Trophoblast cell (in vitro differentiated cells and primary cell): ENCODE results near the gene SPTB.
A peak's percentile ranks its signal among the peaks of the same experiment; 100 is the strongest.

ENCODE experiments used
- DNase-seq, 2 donors: peaks; one replicate each; pipeline ENCODE4 v3.0.0-alpha.2; 2016
- H2AFZ ChIP-seq: 2 replicates; pipeline ENCODE4 v1.6.1; 2013; ENCODE audit warnings: low read length, moderate library complexity, mild to moderate bottlenecking; ENCODE audit not compliant: insufficient read depth, poor library complexity
- H2AK5ac ChIP-seq: 2 replicates; pipeline ENCODE4 v1.6.1; 2013; ENCODE audit warnings: mild to moderate bottlenecking, low read length
- H2BK120ac ChIP-seq: 2 replicates; pipeline ENCODE4 v1.6.1; 2013; ENCODE audit warnings: low read length, mild to moderate bottlenecking, moderate library complexity; ENCODE audit not compliant: insufficient read depth, poor library complexity
- H2BK12ac ChIP-seq: 2 replicates; pipeline ENCODE4 v1.6.1; 2013; ENCODE audit warnings: mild to moderate bottlenecking, low read length, moderate library complexity
- H2BK5ac ChIP-seq: 2 replicates; pipeline ENCODE4 v1.6.1; 2013; ENCODE audit warnings: low read length, low read depth, moderate library complexity, mild to moderate bottlenecking; ENCODE audit not compliant: poor library complexity
- H3K14ac ChIP-seq: 2 replicates; pipeline ENCODE4 v1.6.1; 2013; ENCODE audit warnings: mild to moderate bottlenecking, low read length
- H3K18ac ChIP-seq: 2 replicates; pipeline ENCODE4 v1.6.1; 2013; ENCODE audit warnings: mild to moderate bottlenecking, low read length
- H3K23ac ChIP-seq: 2 replicates; pipeline ENCODE4 v1.6.1; 2013; ENCODE audit warnings: low read length
- H3K27ac ChIP-seq: 2 replicates; pipeline ENCODE4 v1.5.1; 2013; ENCODE audit warnings: low read depth, mild to moderate bottlenecking, inconsistent platforms, low read length, moderate library complexity
- H3K27me3 ChIP-seq: 2 replicates; pipeline ENCODE4 v1.6.1; 2013; ENCODE audit warnings: inconsistent platforms, mild to moderate bottlenecking, low read length, moderate library complexity; ENCODE audit not compliant: insufficient read depth
- H3K36me3 ChIP-seq, 2 experiments: 1 replicate in 1 of 2; 2 replicates in 1 of 2; pipeline ENCODE4 v1.6.1; 2013; ENCODE audit warnings: low read length in 2 of 2, mild to moderate bottlenecking in 2 of 2, moderate library complexity in 1 of 2; ENCODE audit not compliant: insufficient read depth in 2 of 2, control insufficient read depth in 1 of 2
- H3K4ac ChIP-seq: 2 replicates; pipeline ENCODE4 v1.6.1; 2013; ENCODE audit warnings: low read depth, mild to moderate bottlenecking, low read length, moderate library complexity
- H3K4me1 ChIP-seq, 2 experiments: 1 replicate in 1 of 2; 2 replicates in 1 of 2; pipeline ENCODE4 v1.6.1; 2013; ENCODE audit warnings: low read length in 2 of 2, mild to moderate bottlenecking in 2 of 2, moderate library complexity in 1 of 2; ENCODE audit not compliant: insufficient read depth in 2 of 2, control insufficient read depth in 1 of 2
- H3K4me2 ChIP-seq: 2 replicates; pipeline ENCODE4 v1.6.1; 2013; ENCODE audit warnings: inconsistent platforms, mild to moderate bottlenecking, low read length, moderate library complexity
- H3K4me3 ChIP-seq: 2 replicates; pipeline ENCODE4 v1.5.1; 2013; ENCODE audit warnings: mild to moderate bottlenecking, low read depth, low read length, inconsistent platforms
- H3K79me1 ChIP-seq: one replicate; pipeline ENCODE4 v1.6.1; 2013; ENCODE audit warnings: low read length
- H3K79me2 ChIP-seq: 2 replicates; pipeline ENCODE4 v1.6.1; 2013; ENCODE audit warnings: low read length, mild to moderate bottlenecking; ENCODE audit not compliant: control insufficient read depth, insufficient read depth, poor library complexity
- H3K9ac ChIP-seq: 2 replicates; pipeline ENCODE4 v1.6.1; 2013; ENCODE audit warnings: mild to moderate bottlenecking, low read length
- H3K9me3 ChIP-seq: 2 replicates; pipeline ENCODE4 v1.6.1; 2013; ENCODE audit warnings: low read depth, mild to moderate bottlenecking, control low read depth, inconsistent platforms, low read length; ENCODE audit not compliant: insufficient read depth
- H4K12ac ChIP-seq: 2 replicates; pipeline ENCODE4 v1.6.1; 2013; ENCODE audit warnings: low read depth, mild to moderate bottlenecking, low read length, moderate library complexity
- H4K8ac ChIP-seq: 2 replicates; pipeline ENCODE4 v1.6.1; 2013; ENCODE audit warnings: low read depth, mild to moderate bottlenecking, low read length, moderate library complexity
- H4K91ac ChIP-seq: one replicate; pipeline ENCODE4 v1.6.1; 2013; ENCODE audit warnings: low read depth, mild to moderate bottlenecking, low read length, moderate library complexity
- WGBS: extraction: QIAGEN DNeasy Blood & Tissue Kit; methylation state at CpG from one replicate; pipeline ENCODE4 v1.1.7; 2013; ENCODE audit warnings: missing lambda C conversion rate; ENCODE audit not compliant: insufficient read length, insufficient coverage; ENCODE audit errors: extremely low coverage; 5-methylcytosine and 5-hydroxymethylcytosine counted together

The SPTB gene

DNA sequence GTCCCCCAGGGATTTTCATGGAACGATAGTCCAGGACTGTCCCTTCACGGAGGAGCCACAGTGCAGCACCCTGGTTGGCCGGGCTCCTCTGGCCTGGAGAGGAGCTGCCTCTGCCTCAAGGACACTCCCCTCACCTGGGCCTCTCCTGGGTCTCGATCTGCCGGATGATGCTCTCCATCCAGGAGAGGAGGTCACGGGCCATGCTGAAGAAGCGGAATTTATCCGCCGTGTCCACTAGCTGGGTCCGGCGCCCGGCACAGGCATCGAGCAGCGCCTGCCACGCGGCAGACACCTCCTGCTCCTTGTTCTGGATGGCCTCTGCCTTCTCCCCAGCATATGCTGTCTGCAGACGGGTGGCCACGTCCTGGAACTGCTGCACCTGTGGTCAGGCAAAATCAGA, 109.0 kb downstream of the SPTB start:
- no peaks in the 10 kb centered on the region for H3K27me3 ChIP-seq
- H3K4ac ChIP-seq, result no peak overlapping the region
- no peak for DNase-seq

GRCh38 chr14:64769096-64770020, 110.3 kb downstream of the SPTB start:
- WGBS, result no CpG with 5 or more reads among the region's 17 CpGs

More for the DNA sequence above, 109.0 kb downstream of the SPTB start:
- no CpG with 5 or more reads among the region's 18 CpGs for WGBS
- Histone ChIP-seq H3K9me3 (peaks cover 26% of the 10 kb centered on the region), H2BK12ac (no peak overlapping the region), H3K4me1 (peaks cover 0 to 2% of the 10 kb centered on the region in 2 experiments), H3K27ac (no peak overlapping the region), H3K9ac (no peak overlapping the region), H3K79me1 (no peaks in the 10 kb centered on the region), H2AFZ (no peak overlapping the region), H3K4me3 (no peak overlapping the region), H3K79me2 (no peaks in the 10 kb centered on the region), H3K4me2 (no peak overlapping the region), H2BK120ac (no peak overlapping the region), H4K12ac (no peak overlapping the region), H3K18ac (no peak overlapping the region), H2AK5ac (no peak overlapping the region), H3K14ac (no peak overlapping the region), H3K36me3 (no peaks in the 10 kb centered on the region), H2BK5ac (no peak overlapping the region), H4K8ac (no peak overlapping the region), H4K91ac (no peak overlapping the region), H3K23ac (no peak overlapping the region)

GRCh38 chr14:64768401-64769095, 111.2 kb downstream of the SPTB start:
- WGBS, result no CpG with 5 or more reads among the region's 13 CpGs
- no peak overlapping the region for H3K14ac ChIP-seq
- H3K9me3 ChIP-seq, result peaks cover 15% of the 10 kb centered on the region
- peaks cover 7 to 8% of the 10 kb centered on the region in 2 experiments for H3K4me1 ChIP-seq
- no peaks in the 10 kb centered on the region for H3K36me3 ChIP-seq
- H3K18ac ChIP-seq, result no peak overlapping the region
- DNase-seq, result no peak
- no peak overlapping the region for H3K27ac ChIP-seq
- no peak overlapping the region for H4K91ac ChIP-seq
- H3K4me2 ChIP-seq, result no peak overlapping the region
- no peak overlapping the region for H2BK12ac ChIP-seq
- H3K79me1 ChIP-seq, result peaks cover 7% of the 10 kb centered on the region
- H3K4me3 ChIP-seq, result no peak overlapping the region
- H4K12ac ChIP-seq, result no peak overlapping the region
- H2BK120ac ChIP-seq, result no peak overlapping the region
- H2AFZ ChIP-seq, result no peak overlapping the region
- no peak overlapping the region for H2AK5ac ChIP-seq
- H3K9ac ChIP-seq, result no peak overlapping the region
- no peak overlapping the region for H3K4ac ChIP-seq
- no peaks in the 10 kb centered on the region for H3K79me2 ChIP-seq
- H3K23ac ChIP-seq, result no peak overlapping the region
- H2BK5ac ChIP-seq, result no peak overlapping the region
- H3K27me3 ChIP-seq, result no peaks in the 10 kb centered on the region
- no peak overlapping the region for H4K8ac ChIP-seq

More at GRCh38 chr14:64769096-64770020, 110.3 kb downstream of the SPTB start:
- Histone ChIP-seq H2AK5ac (no peak overlapping the region), H3K4ac (no peak overlapping the region), H3K4me3 (no peak overlapping the region), H2BK5ac (no peak overlapping the region), H4K8ac (no peak overlapping the region), H3K9me3 (peaks cover 19% of the 10 kb centered on the region), H3K14ac (no peak overlapping the region), H3K9ac (no peak overlapping the region), H3K79me1 (peaks cover 3% of the 10 kb centered on the region), H2BK12ac (no peak overlapping the region), H3K4me2 (no peak overlapping the region), H3K27ac (no peak overlapping the region), H3K27me3 (no peaks in the 10 kb centered on the region), H3K79me2 (no peaks in the 10 kb centered on the region), H3K4me1 (peaks cover 3 to 5% of the 10 kb centered on the region in 2 experiments), H3K18ac (no peak overlapping the region), H4K12ac (no peak overlapping the region), H2AFZ (no peak overlapping the region), H3K23ac (no peak overlapping the region), H4K91ac (no peak overlapping the region), H2BK120ac (no peak overlapping the region), H3K36me3 (no peaks in the 10 kb centered on the region)
- DNase-seq, result no peak

DNA sequence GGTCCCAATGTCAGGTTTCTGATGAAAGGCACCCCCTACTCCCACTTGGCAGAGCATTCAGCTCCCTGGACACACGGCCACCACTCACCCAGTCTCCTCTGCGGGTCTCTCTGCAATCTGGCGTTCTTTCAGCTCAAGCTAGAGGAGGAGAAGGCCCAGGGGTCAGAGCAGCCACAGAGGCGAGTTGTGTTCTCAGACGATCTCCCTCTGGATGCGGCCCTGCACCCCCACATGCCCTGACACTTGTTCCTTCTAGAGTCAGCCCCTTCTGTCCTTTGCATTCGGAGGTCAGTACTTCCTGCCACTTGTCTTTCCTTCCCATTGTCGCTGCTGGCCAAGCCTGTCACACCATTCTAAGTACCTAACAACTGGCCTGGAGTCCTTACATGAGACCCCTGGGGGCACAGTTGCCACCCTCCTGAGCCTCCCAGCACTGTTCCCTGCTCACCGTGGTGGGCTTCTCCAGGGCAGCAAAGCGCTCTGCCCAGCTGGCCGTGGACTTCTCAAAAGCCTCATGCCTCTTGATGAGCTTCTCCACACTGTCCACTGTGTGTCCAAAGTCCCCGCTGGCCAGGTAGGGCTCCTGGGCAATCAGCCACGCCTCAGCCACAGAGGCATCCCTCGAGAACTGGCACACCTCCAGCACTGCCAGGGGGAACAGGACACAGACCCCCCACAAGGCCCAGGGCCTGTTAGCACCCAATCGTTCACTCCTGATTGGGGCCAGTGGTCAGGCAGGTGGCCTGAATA, 112.3 kb downstream of the SPTB start:
- Histone ChIP-seq H2BK5ac (no peak overlapping the region), H2BK12ac (no peak overlapping the region), H3K27me3 (no peaks in the 10 kb centered on the region), H3K9me3 (peaks cover 7% of the 10 kb centered on the region), H4K12ac (no peak overlapping the region), H3K79me1 (peaks cover 9% of the 10 kb centered on the region), H3K4me3 (no peak overlapping the region), H3K4me2 (no peak overlapping the region), H2AFZ (no peak overlapping the region), H4K8ac (no peak overlapping the region), H4K91ac (no peak overlapping the region), H3K23ac (no peak overlapping the region), H3K79me2 (no peaks in the 10 kb centered on the region), H3K4ac (no peak overlapping the region), H2AK5ac (no peak overlapping the region), H3K14ac (peak overlapping the region; percentile 15), H3K4me1 (peaks cover 16% of the 10 kb centered on the region in 2 experiments), H3K18ac (no peak overlapping the region), H2BK120ac (no peak overlapping the region), H3K27ac (no peak overlapping the region), H3K36me3 (no peaks in the 10 kb centered on the region), H3K9ac (no peak overlapping the region)
- DNase-seq, result no peak
- no CpG with 5 or more reads among the region's 15 CpGs for WGBS
